Brain pericyte (primary cell): ENCODE measurements around the gene CASZ1.

Experiments used
- DNase-seq: peaks from one replicate; pipeline ENCODE4 v3.0.0-alpha.2; 2012; ENCODE audit warnings: low read depth, low spot score

Gene CASZ1

GRCh38 chr1:10795276-10796021 lies 997 bp downstream of the CASZ1 start:
- no peak for DNase-seq

GRCh38 chr1:10794724-10795275 lies 1.6 kb downstream of the CASZ1 start:
- DNase-seq: no peak

GRCh38 chr1:10793129-10793651 lies 3.3 kb downstream of the CASZ1 start:
- DNase-seq: no peak

GRCh38 chr1:10791105-10791951 lies 5.1 kb downstream of the CASZ1 start:
- no peak for DNase-seq

- DNase-seq: no peak
Observed at GRCh38 chr1:10789803-10790702, 6.4 kb downstream of the CASZ1 start.

- no peak for DNase-seq
Observed at GRCh38 chr1:10789047-10789791, 7.2 kb downstream of the CASZ1 start.

GRCh38 chr1:10788592-10789006 lies 7.8 kb downstream of the CASZ1 start:
- DNase-seq: no peak

- DNase-seq: no peak
Observed at GRCh38 chr1:10787286-10787685, 9.2 kb downstream of the CASZ1 start.

GRCh38 chr1:10785728-10786638 lies 10.5 kb downstream of the CASZ1 start:
- DNase-seq: no peak

GRCh38 chr1:10784998-10785727 lies 11.3 kb downstream of the CASZ1 start:
- no peak for DNase-seq

GRCh38 chr1:10782491-10783244 lies 13.8 kb downstream of the CASZ1 start:
- no peak for DNase-seq

GRCh38 chr1:10781137-10781536 lies 15.3 kb downstream of the CASZ1 start:
- no peak for DNase-seq

- no peak for DNase-seq
Observed at GRCh38 chr1:10779841-10780240, 16.6 kb downstream of the CASZ1 start.

- DNase-seq: no peak
Observed at GRCh38 chr1:10779201-10779600, 17.2 kb downstream of the CASZ1 start.

- DNase-seq: no peak
Observed at GRCh38 chr1:10778640-10779039, 17.8 kb downstream of the CASZ1 start.

GRCh38 chr1:10777749-10778574 lies 18.5 kb downstream of the CASZ1 start:
- DNase-seq: no peak
